ENCODE measurements around the gene MTHFSD. TPM values are rescaled to one million over a fixed set of nuclear protein-coding genes. Genes with fewer than 3 reads are reported as not detected.
A peak's percentile ranks its signal among the peaks of the same experiment; 100 is the strongest.

MTHFSD gene
- 30.7 and 39.1 TPM in 2 replicates for total RNA-seq (2022)
- Bru-seq, nascent RNA: percentile 74 among the genes with signal in this experiment
- BruChase-seq, experiment 1, labeled RNA remaining after a 6-hour chase: percentile 73 among the genes with signal in this experiment
- BruChase-seq, experiment 2, labeled RNA remaining after a 2-hour chase: percentile 81 among the genes with signal in this experiment
- long read RNA-seq, transcript MTHFSD-202 (8 exons, 1,210 nt): minor isoform, 10 of 58 reads
- long read RNA-seq, transcript MTHFSD-220 (8 exons, 1,207 nt): minor isoform, 5 of 58 reads
- long read RNA-seq, transcript MTHFSD-203 (8 exons, 1,207 nt): major isoform, 16 of 58 reads
- long read RNA-seq, transcript MTHFSD-201 (8 exons, 3,013 nt): minor isoform, 12 of 58 reads
- long read RNA-seq, partial matches to known transcripts: 4 of 58 reads
- long read RNA-seq, other reads (novel, unspliced or antisense): 5 of 58 reads

GRCh38 chr16:86554917-86555703 lies at the start of gene MTHFSD:
Gene MTHFSD (minus strand): TSS chr16:86555235. CDS start chr16:86555184, 51 bp downstream.
- Mint-ChIP-seq H3K27me3 (ENCODE audit: insufficient read depth, unreplicated experiment) (no peaks in the 10 kb centered on the region), H3K4me3 (ENCODE audit: unreplicated experiment) (peak within 1 kb of the TSS; percentile 95), H3K36me3 (ENCODE audit: insufficient read depth, unreplicated experiment) (peaks cover 12% of the 10 kb centered on the region), H3K4me1 (ENCODE audit: insufficient read depth, unreplicated experiment) (no peaks in the 10 kb centered on the region), H3K9me3 (ENCODE audit: unreplicated experiment) (no peaks in the 10 kb centered on the region), H3K27ac (ENCODE audit: low read depth, unreplicated experiment) (peak within 1 kb of the TSS; percentile 99)
- CTCF ChIA-PET: interaction anchor here (0.8 kb wide), 1 partner anchor 507 kb away, joined by 4 read pairs; no protein-coding TSS in a partner anchor
- TF ChIP-seq CTCF (IDR thresholded peaks at IDR 0.05; ENCODE audit: unreplicated experiment): no peak
- intact Hi-C loops (cut with micrococcal nuclease): no loop called here
- peak; percentile 87 for DNase-seq (ENCODE audit: unreplicated experiment)
- BruUV-seq (replicated peaks): TSS peak; percentile 93
- POLR2A ChIA-PET: interaction anchor here (1.6 to 1.8 kb wide), 3 partner anchors 14 to 821 kb away, joined by 4 to 8 read pairs (median 4); no protein-coding TSS in a partner anchor

- no peak overlapping the region for H3K4me3 Mint-ChIP-seq (ENCODE audit: unreplicated experiment)
- CTCF ChIA-PET: interaction anchor here (0.7 kb wide), 1 partner anchor 1688 kb away, joined by 5 read pairs; no protein-coding TSS in a partner anchor
- peaks cover 4% of the 10 kb centered on the region for H3K36me3 Mint-ChIP-seq (ENCODE audit: insufficient read depth, unreplicated experiment)
- no TSS peak for BruUV-seq (replicated peaks)
- H3K27me3 Mint-ChIP-seq (ENCODE audit: insufficient read depth, unreplicated experiment): no peaks in the 10 kb centered on the region
- TF ChIP-seq CTCF (IDR thresholded peaks at IDR 0.05; ENCODE audit: unreplicated experiment): no peak
- intact Hi-C loops (cut with micrococcal nuclease): no loop called here
- no peaks in the 10 kb centered on the region for H3K4me1 Mint-ChIP-seq (ENCODE audit: insufficient read depth, unreplicated experiment)
- no peak overlapping the region for H3K27ac Mint-ChIP-seq (ENCODE audit: low read depth, unreplicated experiment)
- no peaks in the 10 kb centered on the region for H3K9me3 Mint-ChIP-seq (ENCODE audit: unreplicated experiment)
- DNase-seq (ENCODE audit: unreplicated experiment): no peak
- POLR2A ChIA-PET: interaction anchor here (1.0 kb wide), 1 partner anchor 14 kb away, joined by 4 read pairs; no protein-coding TSS in a partner anchor
These were observed 49.6 kb upstream of the MTHFSD start for GRCh38 chr16:86604436-86605193.

GRCh38 chr16:86602521-86602920 lies 47.5 kb upstream of the MTHFSD start:
- Mint-ChIP-seq H3K36me3 (ENCODE audit: insufficient read depth, unreplicated experiment) (no peaks in the 10 kb centered on the region), H3K4me1 (ENCODE audit: insufficient read depth, unreplicated experiment) (peaks cover 5% of the 10 kb centered on the region), H3K27ac (ENCODE audit: low read depth, unreplicated experiment) (no peak overlapping the region), H3K27me3 (ENCODE audit: insufficient read depth, unreplicated experiment) (no peaks in the 10 kb centered on the region), H3K9me3 (ENCODE audit: unreplicated experiment) (peaks cover 7% of the 10 kb centered on the region), H3K4me3 (ENCODE audit: unreplicated experiment) (no peak overlapping the region)
- CTCF ChIA-PET: no interaction called here
- intact Hi-C loops (cut with micrococcal nuclease): no loop called here
- POLR2A ChIA-PET: no interaction called here
- BruUV-seq (replicated peaks): no TSS peak
- DNase-seq (ENCODE audit: unreplicated experiment): no peak
- no peak for TF ChIP-seq CTCF (IDR thresholded peaks at IDR 0.05; ENCODE audit: unreplicated experiment)
